Thyroid gland (tissue), 4 donors: ENCODE data around the gene CHRD. TPM values are rescaled to one million over a fixed set of nuclear protein-coding genes. Genes with fewer than 3 reads are reported as not detected.

Experiments used
- DNase-seq, 2 donors: peaks; one replicate each; pipeline ENCODE4 v3.0.0-alpha.2; 2019
- H3K27ac ChIP-seq, 3 donors: fragments of 200-600 bp; sonication (generic); 1 replicate in 2 of 3; 2 replicates in 1 of 3; pipeline ENCODE4 v1.5.1; 2016 to 2019; ENCODE audit warnings: mild to moderate bottlenecking in 1 of 3, moderate library complexity in 1 of 3
- H3K27me3 ChIP-seq: fragments of 200-600 bp; sonication (generic); one replicate; pipeline ENCODE4 v1.5.1; 2019
- H3K36me3 ChIP-seq, 2 donors: fragments of 200-600 bp; sonication (generic); one replicate each; pipeline ENCODE4 v1.5.1; 2016 to 2019
- H3K4me1 ChIP-seq, 2 donors: fragments of 200-600 bp; sonication (generic); one replicate each; pipeline ENCODE4 v1.5.1; 2017 to 2019
- H3K4me3 ChIP-seq, 3 donors: fragments of 200-600 bp; sonication (generic); replicated peaks in 1 of 3; 1 replicate in 2 of 3; 2 replicates in 1 of 3; pipeline ENCODE4 v1.5.1; 2016; ENCODE audit warnings: mild to moderate bottlenecking in 1 of 3
- H3K9me3 ChIP-seq: fragments of 200-600 bp; sonication (generic); one replicate; pipeline ENCODE4 v1.5.1; 2017
- POLR2A ChIP-seq, 2 donors: fragments of 450-650 bp; IDR thresholded peaks; one replicate each; pipeline ENCODE4 v1.6.1; 2017; ENCODE audit warnings: antibody characterized with exemption in 2 of 2, mild to moderate bottlenecking in 2 of 2, moderate library complexity in 1 of 2
- WGBS, 2 donors: methylation state at CpG; one replicate each; pipeline ENCODE4 v1.1.5; 2017; 5-methylcytosine and 5-hydroxymethylcytosine counted together
- intact Hi-C: fragments of 100-400 bp; cut with DNase I; formaldehyde crosslinking; loops from one replicate; pipeline ENCODE4 v1.15.1; 2023
- total RNA-seq, 4 donors: library from RNA; depleted of rRNA; stranded (reverse); fragments of >200 nt; gene quantifications; one replicate each; pipeline ENCODE4 v1.2.3, GENCODE V29; 2016
- TF ChIP-seq, protein P1 (sequence below), 6 experiments: fragments of 200-600 bp in 3 of 6; fragments of 450-650 bp in 3 of 6; sonication (generic) in 3 of 6; IDR thresholded peaks; one replicate each; pipeline ENCODE4 v1.5.1; 2016 to 2019; ENCODE audit warnings: antibody characterized with exemption in 6 of 6, mild to moderate bottlenecking in 2 of 6, inconsistent platforms in 1 of 6, moderate library complexity in 1 of 6

Gene CHRD
- total RNA-seq, 4 donors from 2014 or later: 4.1 to 14.8 (median 8.0) TPM

DNA sequence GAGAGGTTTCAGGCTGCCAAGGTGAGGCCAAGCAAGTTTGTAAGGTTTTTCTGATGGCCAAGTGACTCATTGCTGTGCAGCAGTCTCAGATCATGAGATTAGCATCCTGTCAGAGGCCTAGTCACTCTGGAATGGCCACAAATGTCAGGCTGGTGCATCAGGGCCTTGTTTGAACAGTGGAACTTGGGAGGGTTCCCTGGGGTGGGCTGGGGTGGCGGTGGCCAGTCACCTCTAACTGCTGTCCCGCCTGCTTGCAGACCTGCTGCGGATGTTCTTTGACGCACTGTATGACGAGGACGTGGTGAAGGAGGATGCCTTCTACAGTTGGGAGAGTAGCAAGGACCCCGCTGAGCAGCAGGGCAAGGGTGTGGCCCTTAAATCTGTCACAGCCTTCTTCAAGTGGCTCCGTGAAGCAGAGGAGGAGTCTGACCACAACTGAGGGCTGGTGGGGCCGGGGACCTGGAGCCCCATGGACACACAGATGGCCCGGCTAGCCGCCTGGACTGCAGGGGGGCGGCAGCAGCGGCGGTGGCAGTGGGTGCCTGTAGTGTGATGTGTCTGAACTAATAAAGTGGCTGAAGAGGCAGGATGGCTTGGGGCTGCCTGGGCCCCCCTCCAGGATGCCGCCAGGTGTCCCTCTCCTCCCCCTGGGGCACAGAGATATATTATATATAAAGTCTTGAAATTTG lies 45.2 kb upstream of the CHRD start:
- DNase-seq: peak in 1 of 2 donors; percentile 8
- TF ChIP-seq, protein P1, sequence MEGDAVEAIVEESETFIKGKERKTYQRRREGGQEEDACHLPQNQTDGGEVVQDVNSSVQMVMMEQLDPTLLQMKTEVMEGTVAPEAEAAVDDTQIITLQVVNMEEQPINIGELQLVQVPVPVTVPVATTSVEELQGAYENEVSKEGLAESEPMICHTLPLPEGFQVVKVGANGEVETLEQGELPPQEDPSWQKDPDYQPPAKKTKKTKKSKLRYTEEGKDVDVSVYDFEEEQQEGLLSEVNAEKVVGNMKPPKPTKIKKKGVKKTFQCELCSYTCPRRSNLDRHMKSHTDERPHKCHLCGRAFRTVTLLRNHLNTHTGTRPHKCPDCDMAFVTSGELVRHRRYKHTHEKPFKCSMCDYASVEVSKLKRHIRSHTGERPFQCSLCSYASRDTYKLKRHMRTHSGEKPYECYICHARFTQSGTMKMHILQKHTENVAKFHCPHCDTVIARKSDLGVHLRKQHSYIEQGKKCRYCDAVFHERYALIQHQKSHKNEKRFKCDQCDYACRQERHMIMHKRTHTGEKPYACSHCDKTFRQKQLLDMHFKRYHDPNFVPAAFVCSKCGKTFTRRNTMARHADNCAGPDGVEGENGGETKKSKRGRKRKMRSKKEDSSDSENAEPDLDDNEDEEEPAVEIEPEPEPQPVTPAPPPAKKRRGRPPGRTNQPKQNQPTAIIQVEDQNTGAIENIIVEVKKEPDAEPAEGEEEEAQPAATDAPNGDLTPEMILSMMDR (IDR thresholded peaks at IDR 0.05): no peak
- no peak for TF ChIP-seq POLR2A (IDR thresholded peaks at IDR 0.05)
- Histone ChIP-seq H3K4me3 (no peak overlapping the region), H3K4me1 (peaks cover 24 to 25% of the 10 kb centered on the region in 2 donors), H3K36me3 (peaks cover 52 to 56% of the 10 kb centered on the region in 2 donors), H3K9me3 (no peaks in the 10 kb centered on the region), H3K27ac (peak overlapping the region in 2 of 3 donors; percentile 91 to 96), H3K27me3 (no peaks in the 10 kb centered on the region)
- 87 to 92% methylated on average over 15 of the region's 15 CpGs for WGBS, 2 donors
- intact Hi-C loops: no loop called here

DNA sequence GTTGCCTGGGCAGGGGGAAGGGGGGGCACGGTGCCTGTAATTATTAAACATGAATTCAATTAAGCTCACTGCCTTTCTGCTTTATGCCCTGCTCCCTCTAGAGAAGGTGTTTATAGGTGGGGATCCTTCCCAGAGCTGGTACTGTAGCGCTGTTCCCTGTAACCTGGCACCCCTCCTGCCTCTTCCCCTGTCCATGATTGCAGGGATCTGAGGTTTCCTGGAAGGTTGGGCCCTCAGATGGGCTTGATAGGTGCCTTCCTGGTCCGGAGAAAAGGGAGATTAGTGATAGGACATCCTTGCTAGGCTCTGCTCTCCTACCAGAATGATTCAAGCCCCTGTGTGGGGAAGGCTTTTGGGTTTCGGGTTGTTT lies 44.6 kb upstream of the CHRD start:
- peaks cover 45 to 50% of the 10 kb centered on the region in 2 donors for H3K36me3 ChIP-seq
- H3K4me1 ChIP-seq: peaks cover 24 to 28% of the 10 kb centered on the region in 2 donors
- no peaks in the 10 kb centered on the region for H3K9me3 ChIP-seq
- DNase-seq: peak in 1 of 2 donors; percentile 19
- H3K4me3 ChIP-seq: peak overlapping the region in 1 of 3 donors; percentile 73
- 68 to 76% methylated on average over 3 to 4 of the region's 4 CpGs for WGBS, 2 donors
- intact Hi-C loops: no loop called here
- TF ChIP-seq POLR2A (IDR thresholded peaks at IDR 0.05): no peak
- TF ChIP-seq, protein P1 (IDR thresholded peaks at IDR 0.05): no peak
- no peaks in the 10 kb centered on the region for H3K27me3 ChIP-seq
- H3K27ac ChIP-seq: peak overlapping the region; percentile 91 to 96 (median 91)

DNA sequence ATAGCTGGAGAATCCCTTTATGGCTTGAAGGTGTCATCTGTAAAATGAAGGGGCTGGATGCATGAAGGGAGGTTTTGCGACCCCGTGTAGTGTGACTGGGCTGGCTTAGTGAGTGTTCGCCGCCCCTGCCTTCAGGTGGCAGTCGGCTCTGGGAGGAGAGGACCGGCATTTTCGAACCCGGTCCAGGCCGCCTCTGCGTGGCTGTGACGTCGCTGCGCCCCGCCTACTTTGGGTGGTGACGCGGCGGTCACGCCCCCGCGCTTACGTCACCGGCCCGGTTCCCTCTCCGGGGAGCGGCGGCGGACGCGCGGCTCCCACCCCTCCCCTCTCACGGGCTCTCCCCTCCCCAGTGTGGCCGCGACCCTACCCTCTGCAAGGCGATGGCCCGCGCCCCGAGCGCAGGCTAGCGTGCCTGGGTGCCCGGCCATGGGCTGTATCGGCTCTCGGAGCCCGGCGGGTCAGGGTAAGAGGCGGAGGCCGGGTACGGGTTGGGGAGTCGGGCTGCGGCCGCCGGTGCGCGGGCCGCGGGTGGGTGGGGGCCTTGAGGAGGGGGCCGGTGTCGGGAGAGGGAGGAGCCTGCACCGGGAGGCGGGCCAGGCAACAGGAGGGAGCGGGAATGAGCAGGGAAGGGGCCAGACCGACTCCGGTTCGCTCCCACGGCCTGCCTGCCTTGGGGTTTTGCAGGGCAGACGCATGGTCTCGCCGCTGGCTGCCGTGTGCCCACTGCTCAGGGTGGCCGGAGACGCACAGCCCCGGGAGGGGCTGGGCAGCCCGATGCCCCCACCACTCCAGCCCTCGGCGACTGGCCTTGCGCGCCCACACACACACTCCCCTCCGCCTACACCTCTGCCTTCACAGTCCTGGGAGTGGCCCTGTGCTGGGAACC lies 44.0 kb upstream of the CHRD start:
- intact Hi-C loops: no loop called here
- no peaks in the 10 kb centered on the region for H3K27me3 ChIP-seq
- peak in 1 of 2 donors; percentile 82 for TF ChIP-seq POLR2A (IDR thresholded peaks at IDR 0.05)
- TF ChIP-seq, protein P1 (IDR thresholded peaks at IDR 0.05): no peak

DNA sequence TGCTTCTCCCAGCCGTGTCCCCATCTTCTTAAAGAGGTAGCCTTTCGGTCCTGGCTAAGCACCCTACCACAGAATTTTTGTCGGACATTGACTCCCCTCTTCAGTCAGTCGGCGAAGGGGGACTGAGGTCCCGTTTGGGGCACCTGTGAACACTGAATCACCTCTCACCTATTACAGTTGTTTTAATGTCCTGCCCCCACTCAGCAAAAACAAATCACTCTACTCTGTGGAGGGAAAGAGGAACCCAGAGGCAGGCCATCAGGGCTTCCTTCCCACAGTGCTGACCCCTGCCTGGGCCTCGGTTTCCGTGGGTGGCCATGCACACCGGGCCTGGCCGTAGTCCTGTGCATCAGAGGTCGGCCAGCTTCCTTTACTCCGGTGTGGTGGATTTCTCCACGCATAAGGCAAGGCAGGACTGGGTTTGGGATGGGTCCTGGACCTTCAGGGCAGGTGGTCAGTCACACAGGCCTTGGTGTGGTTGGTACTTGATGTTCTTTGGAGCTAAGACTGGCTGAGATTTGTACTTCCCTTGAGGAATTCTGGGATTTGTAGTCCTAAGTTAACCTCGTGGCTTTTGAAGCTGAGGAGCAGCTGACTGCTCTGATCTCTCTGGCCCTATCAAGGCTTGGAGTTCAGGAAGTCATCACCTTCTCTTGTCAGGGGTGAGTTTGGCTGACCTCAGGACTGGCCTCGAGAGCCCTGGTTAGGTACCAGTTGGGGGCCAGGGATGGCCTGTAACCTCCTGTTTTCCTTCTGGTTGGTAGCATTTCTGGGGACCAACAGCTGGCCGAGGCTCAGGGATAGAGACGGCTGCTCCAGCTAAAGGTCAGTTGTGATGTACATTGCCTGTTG lies 43.1 kb upstream of the CHRD start:
- Histone ChIP-seq H3K9me3 (no peaks in the 10 kb centered on the region), H3K4me3 (peak overlapping the region; percentile 34 to 73 (median 43)), H3K27me3 (no peaks in the 10 kb centered on the region), H3K4me1 (peaks cover 24 to 28% of the 10 kb centered on the region in 2 donors), H3K27ac (peak overlapping the region; percentile 91 to 96 (median 91)), H3K36me3 (peaks cover 30 to 35% of the 10 kb centered on the region in 2 donors)
- 24 to 43% methylated on average over 16 to 17 of the region's 17 CpGs for WGBS, 2 donors
- intact Hi-C loops: no loop called here
- TF ChIP-seq, protein P1 (IDR thresholded peaks at IDR 0.05): no peak
- TF ChIP-seq POLR2A (IDR thresholded peaks at IDR 0.05): no peak
- no peak for DNase-seq

More for the DNA sequence above, 44.0 kb upstream of the CHRD start:
- H3K36me3 ChIP-seq: peaks cover 39 to 43% of the 10 kb centered on the region in 2 donors
- 0% methylated on average over 20 to 26 of the region's 77 CpGs for WGBS, 2 donors
- H3K27ac ChIP-seq: peak overlapping the region; percentile 91 to 96 (median 91)
- peak overlapping the region; percentile 34 to 73 (median 43) for H3K4me3 ChIP-seq
- peak; percentile 78 to 83 for DNase-seq
- peaks cover 24 to 28% of the 10 kb centered on the region in 2 donors for H3K4me1 ChIP-seq
- H3K9me3 ChIP-seq: no peaks in the 10 kb centered on the region
